Measurements from ENCODE around the gene TP63. TPM values are rescaled to one million over a fixed set of nuclear protein-coding genes. Genes with fewer than 3 reads are reported as not detected.

TP63 gene
- polyA plus RNA-seq, 3 donors, result not detected

DNA sequence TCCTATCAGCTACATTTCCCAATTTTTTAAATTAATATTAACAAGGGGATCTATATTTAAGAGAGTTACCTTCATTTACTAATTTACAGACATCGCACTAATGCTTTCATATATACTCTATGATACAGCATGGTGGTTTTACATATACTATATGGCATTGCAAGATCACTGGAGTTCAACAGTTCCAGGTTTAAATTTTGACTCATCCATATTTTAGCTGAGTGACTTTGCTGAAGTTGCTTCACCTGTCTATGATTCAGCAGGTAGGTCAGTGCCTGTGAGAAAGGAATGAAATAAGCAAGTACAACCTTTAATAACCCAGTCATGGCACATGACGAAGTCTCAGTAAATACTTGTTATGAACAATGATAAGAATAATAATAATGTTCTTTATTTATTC is 278.4 kb downstream of the TP63 start:
- Histone ChIP-seq H3K4me2 (replicated peaks; ENCODE audit: extremely low read depth, low read length, poor library complexity, severe bottlenecking) (no peak overlapping the region), H3K4me3 (replicated peaks in 1 of 3; ENCODE audit: low read depth in 2 of 3, low read length in 3 of 3) (no peak overlapping the region), H2AFZ (ENCODE audit: insufficient read depth, low read depth, low read length, poor library complexity, severe bottlenecking) (no peak overlapping the region), H3K9ac (ENCODE audit: insufficient read depth, low read length, poor library complexity, severe bottlenecking) (no peak overlapping the region), H4K20me1 (ENCODE audit: insufficient read depth, low read length) (no peaks in the 10 kb centered on the region), H3K36me3 (replicated peaks in 1 of 2; ENCODE audit: control insufficient read depth in 1 of 2, insufficient read depth in 2 of 2, low read length in 2 of 2) (no peaks in the 10 kb centered on the region), H3K4me1 (ENCODE audit: control insufficient read depth in 1 of 2, insufficient read depth in 2 of 2, low read length in 2 of 2) (no peaks in the 10 kb centered on the region), H3K27me3 (ENCODE audit: control insufficient read depth in 2 of 2, insufficient read depth in 2 of 2, low read length in 2 of 2) (no peaks in the 10 kb centered on the region), H3K79me2 (ENCODE audit: insufficient read depth, low read length) (no peaks in the 10 kb centered on the region), H3K27ac (ENCODE audit: low read depth in 1 of 2, low read length in 2 of 2) (no peak overlapping the region), H3K9me3 (replicated peaks in 1 of 2; ENCODE audit: control insufficient read depth in 1 of 2, insufficient read depth in 1 of 2, low read length in 2 of 2) (no peaks in the 10 kb centered on the region)
- no CpG with 5 or more reads among the region's 2 CpGs for WGBS (ENCODE audit: insufficient coverage)
- Mint-ChIP-seq H3K27ac (no peak overlapping the region), H3K27me3 (ENCODE audit: low read depth in 3 of 3) (no peaks in the 10 kb centered on the region), H3K4me1 (peaks cover under 1% of the 10 kb centered on the region), H3K36me3 (no peaks in the 10 kb centered on the region), H3K9me3 (peaks cover 0 to 6% (median 2%) of the 10 kb centered on the region in 7 donors), H3K4me3 (no peak overlapping the region)
- intact Hi-C loops (cut with micrococcal nuclease), result no loop called here
- DNase-seq, result no peak
- TF ChIP-seq, protein P1, sequence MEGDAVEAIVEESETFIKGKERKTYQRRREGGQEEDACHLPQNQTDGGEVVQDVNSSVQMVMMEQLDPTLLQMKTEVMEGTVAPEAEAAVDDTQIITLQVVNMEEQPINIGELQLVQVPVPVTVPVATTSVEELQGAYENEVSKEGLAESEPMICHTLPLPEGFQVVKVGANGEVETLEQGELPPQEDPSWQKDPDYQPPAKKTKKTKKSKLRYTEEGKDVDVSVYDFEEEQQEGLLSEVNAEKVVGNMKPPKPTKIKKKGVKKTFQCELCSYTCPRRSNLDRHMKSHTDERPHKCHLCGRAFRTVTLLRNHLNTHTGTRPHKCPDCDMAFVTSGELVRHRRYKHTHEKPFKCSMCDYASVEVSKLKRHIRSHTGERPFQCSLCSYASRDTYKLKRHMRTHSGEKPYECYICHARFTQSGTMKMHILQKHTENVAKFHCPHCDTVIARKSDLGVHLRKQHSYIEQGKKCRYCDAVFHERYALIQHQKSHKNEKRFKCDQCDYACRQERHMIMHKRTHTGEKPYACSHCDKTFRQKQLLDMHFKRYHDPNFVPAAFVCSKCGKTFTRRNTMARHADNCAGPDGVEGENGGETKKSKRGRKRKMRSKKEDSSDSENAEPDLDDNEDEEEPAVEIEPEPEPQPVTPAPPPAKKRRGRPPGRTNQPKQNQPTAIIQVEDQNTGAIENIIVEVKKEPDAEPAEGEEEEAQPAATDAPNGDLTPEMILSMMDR (IDR thresholded peaks at IDR 0.05), result no peak

DNA sequence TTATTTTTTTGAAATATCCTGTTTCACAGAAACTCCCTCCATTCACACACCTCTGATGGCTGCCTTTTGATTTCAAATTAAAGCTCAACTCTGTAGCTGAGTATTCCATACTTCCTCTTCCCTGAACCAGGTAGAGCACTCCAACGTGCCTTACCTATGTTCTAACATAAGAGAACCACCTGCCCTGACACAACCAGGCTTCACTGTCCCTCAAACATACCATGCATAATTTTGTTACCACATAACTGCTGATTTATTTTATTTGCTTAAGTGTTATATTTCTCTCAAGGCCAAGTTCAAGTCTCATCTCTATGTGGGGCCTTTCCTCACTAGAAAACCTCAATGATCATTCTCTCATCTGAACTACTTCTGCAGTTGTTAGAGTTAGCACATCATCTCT is 279.8 kb downstream of the TP63 start:
- no peak overlapping the region for H3K4me2 ChIP-seq (replicated peaks; ENCODE audit: extremely low read depth, low read length, poor library complexity, severe bottlenecking)
- Mint-ChIP-seq H3K27me3 (ENCODE audit: low read depth in 3 of 3) (peaks cover 0 to 2% (median 0%) of the 10 kb centered on the region in 3 donors), H3K36me3 (no peaks in the 10 kb centered on the region), H3K4me1 (peaks cover 5% of the 10 kb centered on the region), H3K9me3 (peaks cover 0 to 6% (median 3%) of the 10 kb centered on the region in 7 donors), H3K27ac (no peak overlapping the region), H3K4me3 (no peak overlapping the region)
- no peaks in the 10 kb centered on the region for H3K79me2 ChIP-seq (ENCODE audit: insufficient read depth, low read length)
- H3K4me3 ChIP-seq (replicated peaks in 1 of 3; ENCODE audit: low read depth in 2 of 3, low read length in 3 of 3), result no peak overlapping the region
- no peaks in the 10 kb centered on the region for H3K4me1 ChIP-seq (ENCODE audit: control insufficient read depth in 1 of 2, insufficient read depth in 2 of 2, low read length in 2 of 2)
- no peak overlapping the region for H2AFZ ChIP-seq (ENCODE audit: insufficient read depth, low read depth, low read length, poor library complexity, severe bottlenecking)
- H3K9ac ChIP-seq (ENCODE audit: insufficient read depth, low read length, poor library complexity, severe bottlenecking), result no peak overlapping the region
- DNase-seq, result no peak
- no peak overlapping the region for H3K27ac ChIP-seq (ENCODE audit: low read depth in 1 of 2, low read length in 2 of 2)
- no peaks in the 10 kb centered on the region for H3K9me3 ChIP-seq (replicated peaks in 1 of 2; ENCODE audit: control insufficient read depth in 1 of 2, insufficient read depth in 1 of 2, low read length in 2 of 2)
- intact Hi-C loops (cut with micrococcal nuclease), result no loop called here
- H3K27me3 ChIP-seq (ENCODE audit: control insufficient read depth in 2 of 2, insufficient read depth in 2 of 2, low read length in 2 of 2), result no peaks in the 10 kb centered on the region
- no peaks in the 10 kb centered on the region for H4K20me1 ChIP-seq (ENCODE audit: insufficient read depth, low read length)
- no peaks in the 10 kb centered on the region for H3K36me3 ChIP-seq (replicated peaks in 1 of 2; ENCODE audit: control insufficient read depth in 1 of 2, insufficient read depth in 2 of 2, low read length in 2 of 2)
- TF ChIP-seq, protein P1 (IDR thresholded peaks at IDR 0.05), result no peak
- no CpG with 5 or more reads among the region's 1 CpG for WGBS (ENCODE audit: insufficient coverage)

Data from CD14-positive monocyte (primary cell).